ENCODE results near the gene DGKK.

DGKK gene, protein sequence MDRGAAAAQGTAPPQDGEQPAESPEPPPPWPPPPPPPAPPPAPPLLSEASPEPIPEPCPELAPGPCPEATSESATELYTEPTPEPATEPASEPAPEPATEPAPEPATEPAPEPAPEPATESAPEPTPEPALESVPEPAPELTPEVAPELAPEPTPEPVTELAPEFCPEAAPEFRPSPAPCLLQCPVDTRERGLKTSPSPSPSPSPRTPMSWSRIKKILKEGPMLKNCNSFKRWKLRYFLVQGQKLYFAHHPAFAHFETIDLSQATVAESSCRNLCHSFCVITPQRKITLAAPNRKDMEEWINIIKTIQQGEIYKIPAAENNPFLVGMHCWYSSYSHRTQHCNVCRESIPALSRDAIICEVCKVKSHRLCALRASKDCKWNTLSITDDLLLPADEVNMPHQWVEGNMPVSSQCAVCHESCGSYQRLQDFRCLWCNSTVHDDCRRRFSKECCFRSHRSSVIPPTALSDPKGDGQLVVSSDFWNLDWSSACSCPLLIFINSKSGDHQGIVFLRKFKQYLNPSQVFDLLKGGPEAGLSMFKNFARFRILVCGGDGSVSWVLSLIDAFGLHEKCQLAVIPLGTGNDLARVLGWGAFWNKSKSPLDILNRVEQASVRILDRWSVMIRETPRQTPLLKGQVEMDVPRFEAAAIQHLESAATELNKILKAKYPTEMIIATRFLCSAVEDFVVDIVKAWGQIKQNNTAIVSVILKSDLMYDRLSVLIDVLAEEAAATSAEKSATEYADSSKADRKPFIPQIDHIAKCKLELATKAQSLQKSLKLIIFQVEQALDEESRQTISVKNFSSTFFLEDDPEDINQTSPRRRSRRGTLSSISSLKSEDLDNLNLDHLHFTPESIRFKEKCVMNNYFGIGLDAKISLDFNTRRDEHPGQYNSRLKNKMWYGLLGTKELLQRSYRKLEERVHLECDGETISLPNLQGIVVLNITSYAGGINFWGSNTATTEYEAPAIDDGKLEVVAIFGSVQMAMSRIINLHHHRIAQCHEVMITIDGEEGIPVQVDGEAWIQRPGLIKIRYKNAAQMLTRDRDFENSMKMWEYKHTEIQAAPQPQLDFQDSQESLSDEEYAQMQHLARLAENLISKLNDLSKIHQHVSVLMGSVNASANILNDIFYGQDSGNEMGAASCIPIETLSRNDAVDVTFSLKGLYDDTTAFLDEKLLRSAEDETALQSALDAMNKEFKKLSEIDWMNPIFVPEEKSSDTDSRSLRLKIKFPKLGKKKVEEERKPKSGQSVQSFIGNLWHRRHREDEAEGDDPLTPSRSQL

DNA sequence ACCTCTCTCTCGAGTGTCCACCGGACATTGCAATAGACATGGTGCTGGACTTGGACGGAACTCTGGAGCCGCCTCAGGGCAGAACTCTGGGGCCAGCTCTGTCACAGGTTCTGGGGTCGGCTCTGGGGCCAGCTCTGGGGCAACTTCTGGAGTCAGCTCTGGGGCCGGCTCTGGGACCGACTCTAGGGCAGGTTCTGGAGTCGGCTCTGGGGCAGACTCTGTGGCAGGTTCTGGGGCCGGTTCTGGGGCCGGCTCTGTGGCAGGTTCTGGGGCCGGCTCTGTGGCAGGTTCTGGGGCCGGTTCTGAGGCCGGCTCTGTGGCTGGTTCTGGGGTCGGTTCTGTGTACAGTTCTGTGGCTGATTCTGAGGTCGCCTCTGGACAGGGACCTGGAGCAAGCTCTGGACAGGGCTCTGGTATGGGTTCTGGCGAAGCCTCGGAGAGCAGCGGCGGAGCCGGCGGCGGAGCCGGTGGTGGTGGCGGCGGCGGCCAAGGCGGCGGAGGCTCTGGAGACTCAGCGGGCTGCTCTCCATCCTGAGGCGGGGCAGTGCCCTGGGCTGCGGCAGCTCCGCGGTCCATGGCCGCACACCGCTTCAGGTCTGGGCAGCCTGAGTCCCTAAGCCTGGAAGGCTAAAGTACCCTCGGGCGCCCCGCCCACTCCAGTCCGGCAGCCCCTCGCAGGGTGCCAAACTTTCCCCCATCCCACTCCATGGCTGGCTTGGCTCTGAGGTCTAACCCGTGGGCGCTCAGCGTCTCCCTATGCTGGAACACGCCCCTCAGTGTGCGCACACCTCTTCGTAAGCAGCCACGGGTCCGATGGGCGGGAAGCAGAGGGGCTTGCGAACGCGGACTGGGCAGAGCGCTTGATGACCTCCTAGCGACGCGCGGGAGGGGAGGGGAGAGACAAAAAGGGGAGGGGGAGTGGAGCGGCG is at the start of gene DGKK:
Gene DGKK, minus strand, starts transcription at position 723 of the 929 bp plus-strand sequence. Its CDS starts 147 bp downstream, at position 576.
- DNase-seq (ENCODE audit: low read depth), result no peak
- TF ChIP-seq CTCF (conservative IDR thresholded peaks at IDR 0.05; ENCODE audit: control insufficient read depth, insufficient read depth, low read depth, low read length), result no peak
- no peak within 1 kb of the TSS for H3K4me3 ChIP-seq (ENCODE audit: control insufficient read depth, low read depth, low read length)

GRCh38 chrX:50514811-50515210 is 44.2 kb upstream of the DGKK start:
- no peak for DNase-seq (ENCODE audit: low read depth)
- no peak overlapping the region for H3K4me3 ChIP-seq (ENCODE audit: control insufficient read depth, low read depth, low read length)
- no peak for TF ChIP-seq CTCF (conservative IDR thresholded peaks at IDR 0.05; ENCODE audit: control insufficient read depth, insufficient read depth, low read depth, low read length)

DNA sequence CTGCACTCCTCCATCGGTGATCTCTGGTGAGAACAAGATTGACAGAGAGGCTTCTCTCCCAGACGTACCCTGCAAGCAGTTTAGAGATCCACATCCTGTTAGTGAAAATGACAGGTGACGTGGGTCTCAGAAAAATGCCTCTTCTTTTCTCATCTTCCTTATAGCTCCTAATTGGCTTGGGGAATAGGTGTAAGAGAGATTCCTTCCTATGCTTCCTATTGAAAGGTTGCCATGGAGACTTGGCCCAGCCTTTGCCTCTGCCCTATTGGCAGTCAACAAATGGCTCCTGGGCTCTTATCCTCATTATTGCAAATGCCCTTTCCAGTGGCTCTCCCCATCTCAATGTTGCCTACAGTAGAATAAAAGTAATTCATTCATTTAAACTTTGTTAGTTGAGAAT is 26.5 kb upstream of the DGKK start:
- no peak for TF ChIP-seq CTCF (conservative IDR thresholded peaks at IDR 0.05; ENCODE audit: control insufficient read depth, insufficient read depth, low read depth, low read length)
- no peak for DNase-seq (ENCODE audit: low read depth)

GRCh38 chrX:50495616-50496015 is 25.0 kb upstream of the DGKK start:
- peak; percentile 1 for DNase-seq (ENCODE audit: low read depth)
- no peak overlapping the region for H3K4me3 ChIP-seq (ENCODE audit: control insufficient read depth, low read depth, low read length)
- TF ChIP-seq CTCF (conservative IDR thresholded peaks at IDR 0.05; ENCODE audit: control insufficient read depth, insufficient read depth, low read depth, low read length), result no peak

More for the DNA sequence above, 26.5 kb upstream of the DGKK start:
- no peak overlapping the region for H3K4me3 ChIP-seq (ENCODE audit: control insufficient read depth, low read depth, low read length)

DNA sequence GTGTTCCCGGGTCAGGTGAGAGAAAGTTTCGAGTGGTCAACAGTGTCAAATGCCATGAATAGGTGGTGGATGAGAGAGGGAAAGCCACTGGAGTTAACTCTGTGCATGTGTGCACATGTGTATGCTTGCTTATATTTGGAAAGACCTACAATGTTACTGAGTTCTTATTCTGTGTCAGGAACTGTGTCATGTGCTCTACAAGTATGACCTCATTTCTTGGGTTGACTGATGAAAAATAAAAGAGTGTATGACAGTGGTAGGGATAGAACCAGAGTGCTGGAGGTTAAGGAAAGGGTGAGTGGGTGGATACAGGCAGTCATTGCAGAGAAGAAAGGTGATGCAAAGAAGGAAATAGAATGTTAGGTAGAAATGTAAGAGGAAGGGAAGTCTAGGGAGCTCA is 22.1 kb upstream of the DGKK start:
- H3K4me3 ChIP-seq (ENCODE audit: control insufficient read depth, low read depth, low read length), result no peak overlapping the region
- TF ChIP-seq CTCF (conservative IDR thresholded peaks at IDR 0.05; ENCODE audit: control insufficient read depth, insufficient read depth, low read depth, low read length), result no peak
- DNase-seq (ENCODE audit: low read depth), result no peak
